IPS-NIHi7 (cell line): ENCODE measurements around the gene PLEK2.
"Not testable (repeated sequence)": the region's sequence is repeated elsewhere in the genome, so short reads cannot be mapped to it uniquely, and the experiment has no call there.

Experiments
- DNase-seq: peaks from one replicate; pipeline ENCODE4 v3.0.0; 2012; ENCODE audit warnings: mixed read lengths; ENCODE audit errors: extremely low spot score

PLEK2 gene, protein sequence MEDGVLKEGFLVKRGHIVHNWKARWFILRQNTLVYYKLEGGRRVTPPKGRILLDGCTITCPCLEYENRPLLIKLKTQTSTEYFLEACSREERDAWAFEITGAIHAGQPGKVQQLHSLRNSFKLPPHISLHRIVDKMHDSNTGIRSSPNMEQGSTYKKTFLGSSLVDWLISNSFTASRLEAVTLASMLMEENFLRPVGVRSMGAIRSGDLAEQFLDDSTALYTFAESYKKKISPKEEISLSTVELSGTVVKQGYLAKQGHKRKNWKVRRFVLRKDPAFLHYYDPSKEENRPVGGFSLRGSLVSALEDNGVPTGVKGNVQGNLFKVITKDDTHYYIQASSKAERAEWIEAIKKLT

DNA sequence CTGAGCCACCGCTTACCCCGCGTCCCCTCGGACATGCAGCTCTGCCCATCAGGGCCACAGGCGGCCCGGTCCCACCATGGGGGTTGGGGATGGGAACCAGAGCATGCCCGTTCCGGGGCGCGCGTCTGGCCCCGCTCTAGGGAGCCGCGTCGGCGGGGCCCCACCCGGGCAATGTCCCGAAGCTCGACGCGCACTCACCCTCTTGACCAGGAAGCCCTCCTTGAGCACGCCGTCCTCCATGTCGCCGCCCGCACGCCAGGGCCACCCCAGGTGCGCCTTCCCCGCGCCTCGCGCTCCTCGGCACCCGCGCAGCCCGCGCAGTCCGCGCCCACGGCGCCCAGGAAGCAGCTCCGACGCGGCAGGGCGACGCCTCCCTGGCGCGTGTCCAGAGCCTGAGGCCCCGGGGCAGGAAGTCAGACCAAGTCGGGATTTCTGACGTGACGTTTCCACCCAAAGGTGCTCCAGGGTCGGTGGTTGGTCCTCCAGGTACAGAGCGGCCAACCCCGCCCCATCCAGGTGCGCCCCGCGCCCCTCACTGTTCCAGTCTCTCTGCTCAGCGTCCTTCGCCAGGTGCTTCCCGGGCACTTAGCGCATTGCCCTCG is at the start of gene PLEK2:
Gene PLEK2, minus strand, starts transcription at position 346 of the 602 bp plus-strand sequence. Its CDS starts 106 bp downstream, at position 240.
- no peak for DNase-seq

DNA sequence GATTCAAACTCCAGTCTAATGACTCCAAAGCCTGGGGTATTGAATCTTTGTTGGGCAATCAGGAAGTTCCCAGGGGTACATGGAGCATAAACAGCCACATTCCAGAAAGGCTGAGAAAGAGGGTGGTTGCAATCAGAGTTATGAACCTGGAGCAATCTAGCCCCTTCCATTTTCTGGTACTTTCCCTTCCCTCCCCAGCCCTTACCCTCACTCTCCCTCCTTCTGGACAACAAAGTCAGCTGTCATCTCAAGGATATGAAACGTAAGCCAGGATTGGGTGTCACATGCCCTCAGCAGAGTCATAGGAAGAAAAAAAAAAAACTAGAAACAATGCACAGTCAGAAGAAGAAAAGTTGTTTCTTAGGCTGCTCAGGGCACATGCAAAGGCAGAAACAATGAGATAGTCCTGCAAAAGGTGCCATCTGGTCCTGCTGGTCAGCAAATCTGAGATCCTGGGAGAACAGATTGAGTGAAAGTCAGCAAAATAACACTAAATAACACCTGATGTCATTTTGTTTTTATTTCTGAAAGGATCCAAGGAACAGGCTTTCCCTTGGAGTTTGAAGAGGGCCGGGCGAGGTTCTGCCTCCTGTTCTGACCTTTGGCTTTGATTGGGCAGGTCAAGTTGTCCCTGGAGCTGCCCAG is 49.5 kb upstream of the PLEK2 start:
- DNase-seq = no peak

DNA sequence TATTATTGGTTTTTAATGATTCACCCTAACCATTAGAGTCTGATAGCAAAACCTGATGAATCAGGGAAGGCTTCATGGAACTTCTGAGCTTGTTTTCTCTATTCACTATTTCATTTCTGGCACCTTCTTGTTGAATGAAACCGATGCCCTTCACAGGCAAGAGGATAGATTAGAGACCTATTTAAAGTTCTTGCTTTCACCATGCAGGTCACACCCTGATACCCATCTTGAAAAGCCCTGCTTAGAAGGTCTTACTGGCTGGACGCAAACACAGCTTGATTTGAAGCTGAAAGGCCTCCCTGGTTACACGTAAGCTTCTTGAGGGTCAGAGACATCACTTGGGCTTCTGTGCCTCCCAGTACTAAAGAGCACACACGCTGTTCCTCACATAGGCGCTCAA is 47.4 kb upstream of the PLEK2 start:
- no peak for DNase-seq

DNA sequence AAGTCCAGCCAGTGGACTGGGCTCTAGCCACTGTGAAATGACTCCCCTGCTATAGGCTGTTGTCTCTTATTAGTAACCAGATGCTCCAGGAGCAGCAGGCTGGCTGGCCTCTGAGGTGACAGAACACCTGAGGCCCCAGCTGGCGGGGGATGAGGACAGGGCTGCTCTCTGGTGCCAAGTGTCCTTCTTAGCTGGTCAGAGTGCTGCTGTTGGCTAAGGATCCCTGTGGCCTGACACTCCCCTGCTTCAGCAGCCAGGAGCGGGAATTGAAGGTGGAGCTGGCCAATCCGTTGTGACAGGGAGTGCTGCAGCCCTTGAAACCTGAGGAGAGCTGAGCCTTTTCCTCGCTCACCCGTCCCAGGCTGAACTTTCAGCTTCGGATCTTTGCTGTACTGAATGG is 45.8 kb upstream of the PLEK2 start:
- peak; percentile 70 for DNase-seq

DNA sequence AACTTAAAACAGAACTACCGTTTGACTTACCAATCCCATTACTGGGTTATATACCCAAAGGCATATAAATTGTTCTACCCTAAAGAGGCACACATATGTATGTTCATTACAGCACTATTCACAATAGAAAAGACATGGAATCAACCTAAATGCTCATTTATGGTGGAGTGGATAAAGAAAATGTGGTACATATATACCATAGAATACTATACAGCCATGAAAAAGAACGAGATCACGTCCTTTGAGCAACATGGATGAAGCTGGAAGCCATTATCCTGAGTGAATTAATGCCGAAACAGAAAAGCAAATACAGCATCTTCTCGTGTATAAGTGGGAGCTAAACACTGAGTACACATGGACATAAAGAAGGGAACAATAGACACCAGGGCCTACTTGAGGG is 44.8 kb upstream of the PLEK2 start:
- no peak for DNase-seq

DNA sequence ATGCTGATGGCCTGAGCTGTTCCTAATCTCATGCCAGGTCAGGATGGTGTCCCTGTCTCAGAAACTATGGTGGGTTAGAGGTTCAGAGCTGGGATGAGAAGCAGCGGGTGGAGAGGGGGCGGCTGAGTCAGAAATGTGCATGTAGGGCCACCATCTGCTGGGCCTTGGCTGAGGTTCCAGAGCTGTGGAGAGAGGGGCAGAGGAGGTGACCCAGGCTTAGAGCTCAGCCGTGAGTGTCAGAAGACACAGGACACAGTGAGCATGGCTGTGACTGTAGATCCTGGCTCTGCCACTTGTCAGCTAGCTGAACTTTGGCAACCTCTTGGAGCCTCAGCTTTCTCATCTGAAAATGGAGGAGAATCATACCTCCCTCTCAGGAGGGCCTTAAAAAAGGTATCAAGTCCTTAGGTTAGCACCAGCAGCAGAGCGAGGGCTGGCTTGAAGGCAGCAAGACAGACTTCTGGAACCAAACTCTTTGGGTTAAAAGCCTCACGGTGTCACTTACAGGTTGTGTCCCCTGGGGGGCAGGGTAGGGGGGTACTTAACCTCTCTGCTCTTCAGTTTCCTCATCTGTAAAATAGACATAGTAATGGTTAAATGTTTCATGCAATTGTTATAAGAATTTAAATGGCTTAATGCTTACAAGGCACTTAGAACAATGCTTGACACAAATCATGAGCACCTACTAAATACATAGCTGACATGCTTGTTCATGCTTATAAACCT is 41.8 kb upstream of the PLEK2 start:
- DNase-seq = no peak

DNA sequence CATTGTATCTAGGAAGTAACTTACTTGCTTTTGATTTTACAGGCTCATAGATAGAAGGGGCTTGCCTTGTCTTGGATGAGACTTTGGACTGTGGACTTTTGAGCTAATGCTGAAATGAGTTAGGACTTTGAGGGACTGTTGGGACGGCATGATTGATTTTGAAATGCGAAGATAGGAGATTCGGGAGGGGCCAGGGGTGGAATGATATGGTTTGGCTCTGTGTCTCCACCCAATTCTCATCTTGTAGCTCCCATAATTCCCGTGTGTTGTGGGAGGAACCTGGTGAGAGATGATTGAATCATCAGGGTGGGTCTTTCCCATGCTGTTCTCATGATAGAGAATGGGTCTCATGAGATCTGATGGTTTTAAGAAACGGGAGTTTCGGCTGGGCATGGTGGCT is 39.7 kb upstream of the PLEK2 start:
- DNase-seq = not testable (repeated sequence)

DNA sequence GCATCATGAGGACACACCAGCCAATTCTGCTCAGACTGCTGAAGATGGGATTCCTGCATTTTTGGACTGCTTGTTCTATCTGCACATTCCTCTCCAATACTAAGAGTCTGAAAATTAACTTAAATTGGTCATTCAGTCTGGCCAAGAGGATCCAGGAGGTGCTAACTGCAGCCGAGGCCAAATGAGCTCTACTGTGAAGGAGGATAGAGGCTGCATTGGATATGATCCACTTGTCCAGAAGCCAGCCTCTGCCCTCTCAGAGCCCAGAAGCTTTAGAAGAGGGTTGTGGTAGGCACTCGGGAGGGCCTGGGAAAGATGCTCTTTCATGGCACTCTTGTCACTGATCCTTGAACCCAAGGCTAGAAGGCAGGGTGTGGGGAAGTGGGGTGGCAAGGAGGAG is 37.1 kb upstream of the PLEK2 start:
- DNase-seq = no peak

DNA sequence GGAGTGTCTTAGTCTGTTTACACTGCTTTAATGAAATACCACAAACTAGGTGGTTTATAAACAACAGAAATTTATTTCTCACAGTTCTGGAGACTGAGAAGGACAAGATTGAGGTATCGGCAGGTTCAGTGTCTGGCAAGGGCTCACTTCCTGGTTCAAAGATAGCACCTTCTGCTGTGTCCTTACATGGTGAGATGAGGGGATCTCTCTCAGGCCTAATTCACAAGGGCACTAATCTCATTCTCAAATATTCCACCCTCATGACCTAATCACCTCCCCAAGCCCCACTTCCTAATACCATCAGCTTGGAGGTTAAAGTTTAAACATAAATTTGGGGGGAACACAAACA is 35.0 kb upstream of the PLEK2 start:
- no peak for DNase-seq

DNA sequence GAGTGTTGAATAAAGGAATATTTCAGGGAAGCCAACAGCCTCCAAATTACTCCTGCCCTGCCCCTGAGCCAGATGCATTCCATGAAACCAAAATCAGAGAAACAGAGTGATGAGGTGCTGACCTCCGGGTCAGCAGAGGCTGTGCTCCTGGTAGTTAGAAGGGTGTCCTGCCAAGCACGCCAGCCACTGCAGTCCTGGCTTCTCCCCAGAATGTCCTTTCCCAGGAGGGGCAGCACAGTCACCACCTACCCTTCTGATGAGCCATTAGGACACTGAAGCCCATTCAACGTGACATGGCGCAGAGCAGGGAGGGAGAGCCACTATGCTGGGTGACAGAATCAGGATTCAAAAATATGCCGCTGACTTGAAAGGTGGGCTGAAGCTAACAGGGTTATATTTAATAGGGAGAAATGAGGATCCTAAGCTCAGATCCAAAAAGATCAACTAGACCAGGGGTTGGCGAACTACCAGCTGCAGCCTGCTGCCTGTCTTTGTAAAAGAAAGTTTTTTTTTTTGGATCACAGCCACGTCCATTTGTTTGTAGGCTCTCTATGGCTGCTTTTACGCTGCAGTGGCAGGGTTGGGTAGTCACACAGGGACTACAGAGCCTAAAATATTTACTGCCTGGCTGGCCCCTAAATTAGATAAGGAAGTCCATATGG is 34.5 kb upstream of the PLEK2 start:
- no peak for DNase-seq

DNA sequence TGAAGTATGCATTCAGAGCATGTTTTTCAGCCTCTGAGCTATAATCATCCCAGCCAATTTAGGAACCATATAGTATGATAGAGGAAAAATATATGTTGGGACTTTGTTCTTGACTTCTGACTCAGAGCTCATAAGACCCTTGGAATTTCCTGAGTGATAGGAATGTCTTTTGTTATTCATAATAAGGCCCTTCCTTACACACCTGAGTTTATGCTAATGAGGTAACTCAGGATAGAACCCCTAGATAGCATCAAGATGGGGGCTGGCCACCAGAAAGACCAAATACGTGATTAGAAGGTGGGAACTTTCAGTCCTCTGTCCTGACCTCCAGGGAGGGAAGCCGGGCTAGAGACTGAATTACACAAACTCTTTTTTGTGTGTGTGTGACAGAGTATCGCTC is 32.4 kb upstream of the PLEK2 start:
- no peak for DNase-seq

DNA sequence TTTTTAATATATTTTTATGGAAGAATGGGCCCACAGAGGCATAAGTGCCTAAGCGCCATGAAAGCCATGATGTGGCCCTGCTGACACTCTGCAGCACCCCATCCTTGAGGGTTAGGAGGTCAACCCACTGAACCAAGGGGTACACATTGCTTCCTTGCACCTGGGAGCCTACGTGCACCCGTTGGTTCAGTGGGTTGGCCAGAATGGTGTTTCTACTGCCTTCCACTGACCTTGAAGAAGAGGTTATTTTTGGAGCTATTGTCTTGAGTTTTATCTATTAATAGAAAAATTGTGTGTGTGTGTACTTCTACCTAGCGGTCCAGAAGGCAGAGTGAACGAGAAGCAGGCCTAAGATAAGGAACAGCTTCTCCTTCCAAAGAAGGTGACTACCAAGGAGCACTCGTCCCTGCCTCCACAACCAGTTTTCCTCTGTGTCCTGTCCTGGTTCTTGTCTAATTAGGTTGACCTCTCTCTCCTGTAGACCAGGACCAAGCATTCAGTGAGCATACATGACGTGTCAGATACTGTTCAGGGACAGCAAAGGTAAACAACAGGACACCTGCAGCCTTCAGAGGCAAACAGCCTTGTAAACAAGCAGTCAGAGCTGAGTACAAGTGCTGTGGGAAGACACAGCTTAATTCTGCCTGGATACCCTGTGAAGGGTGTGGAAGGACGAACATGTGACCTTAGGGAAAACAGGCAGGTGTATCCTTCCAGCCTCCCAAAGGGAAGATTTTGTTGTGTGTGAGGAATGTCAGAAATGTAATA is 30.4 kb upstream of the PLEK2 start:
- no peak for DNase-seq

DNA sequence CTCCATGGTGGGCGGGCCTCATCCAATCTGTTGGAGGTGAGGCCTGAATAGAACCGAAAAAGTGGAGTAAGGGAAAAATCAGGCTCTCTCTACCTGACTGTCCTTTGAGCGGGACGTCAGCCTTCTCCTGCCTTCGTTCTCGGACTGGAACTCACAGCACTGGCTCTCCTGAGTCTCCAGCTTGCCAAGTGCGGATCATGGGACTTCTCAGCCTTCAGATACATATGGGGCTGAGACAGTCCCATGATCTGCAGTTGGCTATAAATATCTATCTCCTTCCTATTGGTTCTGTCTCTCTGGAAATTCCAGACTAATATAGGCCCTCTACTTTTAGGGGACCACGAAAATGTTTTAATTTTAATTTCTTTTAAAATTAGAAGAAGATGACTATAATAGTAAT is 29.7 kb upstream of the PLEK2 start:
- no peak for DNase-seq

DNA sequence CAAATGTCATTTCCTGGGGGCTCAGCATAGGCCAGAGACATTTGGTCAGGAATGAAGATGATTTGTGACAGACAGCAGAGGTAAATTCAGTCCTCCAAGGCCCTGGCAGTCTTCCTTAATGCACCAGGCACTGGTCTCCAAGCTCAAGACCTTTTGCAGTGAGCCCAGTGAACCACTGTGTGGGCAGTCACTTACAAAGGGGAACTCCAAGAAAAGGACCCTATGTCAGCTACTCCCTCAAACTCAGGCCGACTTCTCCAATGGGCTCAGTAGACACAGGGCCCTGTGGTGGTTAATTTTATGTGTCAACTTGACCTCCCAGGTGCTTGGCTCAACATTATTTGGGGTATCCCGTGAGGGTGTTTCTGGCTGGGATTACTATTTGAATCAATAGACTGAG is 29.3 kb upstream of the PLEK2 start:
- no peak for DNase-seq

DNA sequence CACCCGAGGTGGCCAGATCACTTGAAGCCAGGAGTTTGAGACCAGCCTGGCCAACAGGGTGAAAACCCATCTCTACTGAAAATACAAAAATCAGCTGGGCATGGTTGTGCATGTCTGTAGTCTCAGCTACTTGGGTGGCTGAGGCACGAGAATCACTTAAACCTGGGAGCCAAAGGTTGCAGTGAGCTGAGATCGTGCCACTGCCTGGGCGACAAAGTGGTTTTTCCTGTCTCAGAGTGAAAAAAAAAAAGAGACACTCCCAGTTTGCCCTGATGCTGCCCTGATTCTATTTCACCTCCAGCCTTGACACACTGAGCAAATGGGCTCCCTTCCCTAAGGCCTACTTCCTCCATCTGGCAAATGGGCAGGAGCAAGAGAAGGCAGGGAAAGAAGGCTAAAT is 28.5 kb upstream of the PLEK2 start:
- no peak for DNase-seq

DNA sequence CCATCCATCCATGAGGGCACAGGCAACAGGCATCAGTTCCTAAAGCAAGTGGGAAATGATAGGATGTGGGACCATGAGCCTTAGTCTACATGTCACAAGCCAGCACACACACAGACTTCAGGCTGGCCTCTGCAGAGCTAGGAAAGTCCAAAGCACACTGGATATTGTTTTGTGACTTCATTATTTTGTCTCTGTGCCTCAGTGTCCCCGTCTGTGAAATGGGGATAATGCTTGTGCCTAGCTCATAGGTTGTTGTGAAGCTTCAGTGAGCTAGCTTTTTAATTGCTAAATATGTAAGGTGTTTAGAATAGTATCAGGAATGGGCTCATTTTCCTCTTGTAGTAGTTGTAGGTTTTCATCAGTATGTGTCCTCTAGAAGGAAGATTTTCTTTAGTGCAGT is 27.0 kb upstream of the PLEK2 start:
- DNase-seq = no peak

DNA sequence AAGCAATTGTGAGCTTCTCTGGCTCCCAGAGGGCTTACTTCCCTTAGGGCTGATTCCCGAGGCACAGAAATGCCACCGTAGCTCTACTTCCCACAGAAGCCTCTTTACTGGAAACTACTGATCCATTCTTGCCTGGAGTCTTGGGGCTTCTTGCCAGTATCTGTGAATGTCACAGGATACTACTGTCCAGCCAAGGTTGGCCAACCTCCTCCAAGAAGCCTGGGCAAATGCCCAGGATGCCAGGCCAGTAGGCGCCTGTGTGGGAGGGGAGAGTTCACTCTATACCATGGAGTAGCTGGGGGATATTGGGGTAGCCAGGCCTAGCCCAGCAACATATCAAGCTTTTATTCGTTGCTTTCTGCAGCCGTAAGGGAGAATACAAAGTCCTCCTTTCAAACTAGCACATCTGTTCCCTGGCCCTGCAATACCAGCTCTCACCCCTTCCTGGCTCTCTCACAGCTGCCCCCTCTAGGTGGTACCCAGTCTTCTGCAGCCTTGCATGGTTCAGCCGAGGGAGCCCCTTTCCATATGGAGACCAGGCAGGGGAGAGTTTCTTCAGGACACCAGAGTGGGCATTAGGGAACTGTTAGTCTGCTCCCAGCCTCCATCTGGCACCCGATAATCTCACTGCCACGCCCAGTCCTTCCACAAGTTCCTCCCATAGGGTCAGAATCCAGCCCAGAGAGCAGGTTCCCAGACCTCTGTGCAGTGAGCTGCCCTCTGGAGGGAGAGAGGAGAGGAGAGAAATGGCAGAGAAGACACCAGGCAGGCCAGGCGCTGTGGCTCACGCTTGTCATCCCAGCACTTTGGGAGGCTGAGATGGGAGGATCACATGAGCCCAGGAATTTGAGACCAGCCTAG is 24.3 kb upstream of the PLEK2 start:
- DNase-seq = no peak

DNA sequence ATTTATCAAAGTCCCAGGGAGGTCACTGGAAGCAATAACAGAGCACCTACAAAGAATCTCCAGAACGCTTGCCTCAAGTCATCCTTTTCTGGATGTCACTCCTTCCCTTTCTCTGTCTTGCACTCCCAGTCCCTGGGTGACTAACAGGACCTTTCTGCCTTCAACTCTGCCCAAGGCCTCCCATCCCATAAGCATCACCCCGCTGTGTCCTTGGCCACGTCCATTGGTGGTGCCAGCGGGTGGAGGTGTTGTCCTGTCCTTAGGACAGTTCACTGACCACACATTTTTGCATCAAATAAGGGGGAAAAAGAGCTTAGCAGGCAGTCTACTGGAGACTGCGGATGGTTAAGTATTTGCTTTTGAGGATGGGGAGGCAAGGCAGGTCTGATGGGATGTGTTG is 23.6 kb upstream of the PLEK2 start:
- no peak for DNase-seq

DNA sequence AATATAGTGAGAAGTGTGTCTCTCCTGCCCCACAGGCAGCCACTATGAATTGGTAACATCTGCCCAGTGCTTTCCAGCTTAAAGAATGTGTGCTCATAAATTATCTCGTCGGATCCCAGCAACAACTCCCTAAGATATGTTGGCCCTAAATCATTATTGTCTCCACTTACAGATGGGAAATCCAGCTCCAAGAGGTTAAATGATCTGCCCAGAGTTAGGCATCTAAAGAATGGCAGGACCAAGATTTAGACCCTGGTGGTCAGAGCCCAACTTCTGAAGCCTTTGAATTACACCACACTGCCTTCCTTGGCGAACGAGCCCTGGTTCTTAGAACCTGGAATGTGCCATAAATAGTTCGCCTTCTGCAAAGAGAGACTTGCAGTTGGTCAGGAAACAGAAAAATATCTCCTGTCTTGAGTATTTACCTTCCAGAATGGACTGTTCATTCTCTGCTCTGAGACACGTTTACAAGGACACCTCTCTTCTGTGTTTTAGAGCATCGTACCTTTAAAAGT is 20.1 kb upstream of the PLEK2 start:
- DNase-seq = no peak
